Measurements from ENCODE around the gene CCDC124. TPM values are rescaled to one million over a fixed set of nuclear protein-coding genes. Genes with fewer than 3 reads are reported as not detected.

Gene CCDC124
- total and polyA plus RNA-seq, 7 donors: 52.8 to 126 (median 84.2) TPM

DNA sequence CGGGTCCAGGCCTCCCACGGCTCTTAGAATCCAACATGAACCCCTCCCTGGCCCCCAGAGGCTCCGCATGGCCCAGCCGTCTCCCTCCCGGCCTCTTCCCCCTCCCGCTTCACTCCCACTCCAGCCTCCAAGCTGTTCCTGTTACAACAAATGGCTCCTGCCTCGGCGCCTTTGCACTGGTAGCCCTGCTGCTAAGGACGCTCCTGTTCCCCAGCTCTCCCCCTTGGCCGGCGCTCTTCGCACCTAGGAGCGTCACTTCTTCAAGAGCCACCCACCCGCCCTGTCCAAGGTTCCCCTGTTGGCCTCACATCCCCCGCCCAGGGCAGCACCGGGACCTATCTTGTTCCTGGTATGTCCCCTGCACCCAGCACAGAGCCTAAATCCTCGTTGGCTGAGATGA is 9.4 kb downstream of the CCDC124 start:
- Histone ChIP-seq H3K27ac (no peak overlapping the region), H3K36me3 (peaks cover 0 to 39% (median 5%) of the 10 kb centered on the region in 4 donors), H3K4me1 (peaks cover 0 to 23% (median 18%) of the 10 kb centered on the region in 4 donors), H3K27me3 (no peaks in the 10 kb centered on the region), H3K4me3 (no peak overlapping the region), H3K9me3 (no peaks in the 10 kb centered on the region)
- no peak for DNase-seq
- intact Hi-C loops (cut with DNase I): no loop called here
- TF ChIP-seq CTCF (IDR thresholded peaks at IDR 0.05): no peak
- no peak for TF ChIP-seq POLR2AphosphoS5 (IDR thresholded peaks at IDR 0.05)
- no peak for TF ChIP-seq POLR2A (IDR thresholded peaks at IDR 0.05)
- no peak for TF ChIP-seq EP300 (IDR thresholded peaks at IDR 0.05)
- 89 to 91% methylated on average over 17 of the region's 17 CpGs for WGBS, 2 donors

GRCh38 chr19:17942582-17943273 is 9.9 kb downstream of the CCDC124 start:
- H3K36me3 ChIP-seq: peaks cover 0 to 34% (median 5%) of the 10 kb centered on the region in 4 donors
- WGBS, 2 donors: 88 to 93% methylated on average over 41 of the region's 41 CpGs
- intact Hi-C loops (cut with DNase I): no loop called here

GRCh38 chr19:17943274-17944221 is 10.7 kb downstream of the CCDC124 start:
- Histone ChIP-seq H3K36me3 (peaks cover 0 to 29% (median 5%) of the 10 kb centered on the region in 4 donors), H3K27me3 (peaks cover 0 to 2% (median 0%) of the 10 kb centered on the region in 3 donors), H3K4me1 (peaks cover 0 to 29% (median 27%) of the 10 kb centered on the region in 4 donors), H3K4me3 (no peak overlapping the region), H3K27ac (peak overlapping the region in 3 of 4 donors; percentile 5 to 55 (median 49)), H3K9me3 (no peaks in the 10 kb centered on the region)
- 85 to 88% methylated on average over 57 of the region's 57 CpGs for WGBS, 2 donors
- intact Hi-C loops (cut with DNase I): no loop called here
- no peak for DNase-seq
- TF ChIP-seq POLR2AphosphoS5 (IDR thresholded peaks at IDR 0.05): no peak

More at GRCh38 chr19:17942582-17943273, 9.9 kb downstream of the CCDC124 start:
- Histone ChIP-seq H3K4me3 (no peak overlapping the region), H3K27ac (no peak overlapping the region), H3K27me3 (no peaks in the 10 kb centered on the region), H3K4me1 (peaks cover 0 to 26% (median 21%) of the 10 kb centered on the region in 4 donors), H3K9me3 (no peaks in the 10 kb centered on the region)
- TF ChIP-seq EP300 (IDR thresholded peaks at IDR 0.05) (no peak), POLR2A (IDR thresholded peaks at IDR 0.05) (no peak), CTCF (IDR thresholded peaks at IDR 0.05) (no peak), POLR2AphosphoS5 (IDR thresholded peaks at IDR 0.05) (no peak)
- DNase-seq: no peak

DNA sequence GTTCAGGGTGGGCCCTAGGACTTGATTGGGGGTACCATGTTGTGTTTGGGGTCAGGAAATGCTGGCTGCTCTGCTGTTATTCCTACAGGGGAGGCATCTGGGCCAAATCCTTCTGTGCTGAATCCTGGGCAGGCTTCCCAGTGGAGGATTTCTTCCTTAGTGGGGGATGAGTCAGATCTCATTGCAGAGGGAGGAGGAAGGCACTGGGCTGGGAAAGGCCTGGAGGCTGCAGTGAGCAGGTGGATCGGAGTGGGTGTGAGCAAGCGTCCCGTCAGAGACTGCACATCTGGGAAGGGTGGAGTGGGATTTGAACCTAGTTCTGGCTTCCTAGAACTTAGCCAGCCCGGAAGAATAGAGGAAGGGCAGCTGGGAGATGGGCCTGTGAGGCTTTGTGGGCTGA is 11.5 kb downstream of the CCDC124 start:
- H3K36me3 ChIP-seq: peaks cover 0 to 24% (median 4%) of the 10 kb centered on the region in 4 donors
- TF ChIP-seq POLR2A (IDR thresholded peaks at IDR 0.05): no peak
- TF ChIP-seq POLR2AphosphoS5 (IDR thresholded peaks at IDR 0.05): no peak
- no peak for TF ChIP-seq EP300 (IDR thresholded peaks at IDR 0.05)
- no peak for TF ChIP-seq CTCF (IDR thresholded peaks at IDR 0.05)
- peaks cover 0 to 35% (median 33%) of the 10 kb centered on the region in 4 donors for H3K4me1 ChIP-seq
- no peak overlapping the region for H3K4me3 ChIP-seq
- H3K27me3 ChIP-seq: peaks cover 0 to 10% (median 5%) of the 10 kb centered on the region in 3 donors
- no peaks in the 10 kb centered on the region for H3K9me3 ChIP-seq
- intact Hi-C loops (cut with DNase I): no loop called here
- peak; percentile 79 for DNase-seq
- WGBS, 2 donors: 70 to 75% methylated on average over 4 of the region's 4 CpGs
- peak overlapping the region in 3 of 4 donors; percentile 5 to 55 (median 49) for H3K27ac ChIP-seq
